Stimulated activated naive B cell treated with anti-CD40 and anti-IgM and Interleukin-4, amounts not matched to agents 10 μg/mL and 1 μg/mL and 100 μg/mL, for 72 hours (primary cell): Measurements from ENCODE around the gene RBFOX1.

Experiments
- ATAC-seq, 2 donors: fragments of 150-1000 bp; cut with Tn5 transposase; replicated peaks; 2 replicates each; pipeline ENCODE4 v1.10.0; 2021; ENCODE audit warnings: moderate library complexity in 1 of 2
- DNase-seq: peaks from one replicate; pipeline ENCODE4 v3.0.0; 2021
- H3K27ac Mint-ChIP-seq: one replicate; pipeline ENCODE4 v1.8.0; 2022; ENCODE audit warnings: mild to moderate bottlenecking, mixed read lengths
- H3K27me3 Mint-ChIP-seq, 2 donors: one replicate each; pipeline ENCODE4 v1.8.0; 2022; ENCODE audit warnings: mixed read lengths in 2 of 2
- H3K36me3 Mint-ChIP-seq, 2 donors: one replicate each; pipeline ENCODE4 v1.8.0; 2022; ENCODE audit warnings: mixed read lengths in 2 of 2, mild to moderate bottlenecking in 1 of 2
- H3K4me1 Mint-ChIP-seq, 2 donors: one replicate each; pipeline ENCODE4 v1.8.0; 2022; ENCODE audit warnings: mixed read lengths in 2 of 2, mild to moderate bottlenecking in 1 of 2
- H3K4me3 Mint-ChIP-seq, 2 donors: one replicate each; pipeline ENCODE4 v1.8.0; 2022; ENCODE audit warnings: mild to moderate bottlenecking in 2 of 2, mixed read lengths in 2 of 2, moderate library complexity in 1 of 2
- H3K9me3 Mint-ChIP-seq, 2 donors: one replicate each; pipeline ENCODE4 v1.8.0; 2022; ENCODE audit warnings: mixed read lengths in 2 of 2, mild to moderate bottlenecking in 1 of 2

The RBFOX1 gene

DNA sequence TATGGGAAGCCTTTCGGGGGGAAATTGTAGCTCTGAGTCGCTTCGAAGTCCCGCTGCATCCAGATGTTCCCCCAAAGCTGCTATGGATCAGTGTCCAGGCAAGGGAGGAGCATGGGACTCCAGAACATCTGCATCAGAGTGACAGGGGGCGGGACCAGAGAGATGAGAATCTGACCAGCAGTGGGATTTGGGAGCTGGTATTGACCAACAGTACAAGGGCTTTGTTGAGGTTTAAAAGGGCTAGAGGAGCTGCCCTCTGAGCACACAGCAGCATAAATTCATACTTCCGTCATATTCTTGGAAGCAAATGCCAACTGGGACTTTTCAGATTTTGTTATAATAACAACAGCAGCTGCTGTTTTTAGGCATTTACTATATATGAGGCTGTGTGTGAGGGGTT, 10.6 kb downstream of the RBFOX1 start:
- Mint-ChIP-seq H3K4me3 (no peak overlapping the region), H3K36me3 (no peaks in the 10 kb centered on the region), H3K27ac (no peak overlapping the region), H3K9me3 (peaks cover 8% of the 10 kb centered on the region in 2 donors), H3K4me1 (no peaks in the 10 kb centered on the region), H3K27me3 (no peaks in the 10 kb centered on the region)
- DNase-seq (no peak), ATAC-seq (no peak)

DNA sequence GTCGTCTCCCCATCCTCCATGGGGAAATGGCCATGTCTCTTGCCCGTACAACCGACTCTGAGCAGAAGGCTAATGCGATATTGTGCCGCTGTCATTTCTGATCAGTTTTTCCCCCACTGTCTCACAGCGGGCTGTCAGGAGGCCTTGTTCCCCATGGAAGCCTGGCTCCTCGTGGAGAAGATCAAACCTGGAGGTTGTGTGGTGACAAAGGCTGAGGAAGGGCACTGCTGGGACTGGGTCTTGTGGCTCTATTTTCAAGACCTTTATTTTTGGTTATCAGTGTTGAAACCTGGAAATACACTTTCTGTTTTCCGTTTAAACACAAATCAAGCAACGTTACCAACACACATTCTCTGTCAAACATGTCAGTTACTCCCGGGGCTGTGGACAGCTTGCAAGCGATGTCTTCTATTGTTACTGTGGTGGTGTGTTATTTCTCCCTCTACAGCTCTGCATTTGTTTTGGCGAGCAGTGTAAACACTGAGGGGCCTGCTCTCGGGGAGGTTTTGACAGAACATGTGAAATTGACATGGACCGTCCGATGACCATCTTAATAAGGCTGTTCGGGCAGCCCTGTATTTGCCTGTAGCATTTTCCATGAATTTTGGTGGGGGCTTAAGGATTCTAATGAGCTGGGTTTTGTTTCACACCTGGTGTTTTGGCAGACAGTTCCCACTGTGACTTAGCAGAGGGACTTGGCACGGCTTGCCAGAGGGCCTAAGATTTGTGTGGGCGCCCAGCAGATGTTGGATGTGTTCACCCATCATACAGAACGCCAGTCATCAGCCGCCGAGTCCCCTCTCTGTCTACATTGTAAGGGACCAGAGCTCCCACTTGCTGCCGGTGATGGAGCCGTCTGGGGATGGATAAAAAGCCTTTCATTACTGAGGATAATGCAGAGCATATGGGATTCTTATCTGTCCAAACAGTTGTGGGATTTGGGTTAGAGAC, 12.5 kb downstream of the RBFOX1 start:
- no peak for ATAC-seq
- H3K9me3 Mint-ChIP-seq, result peaks cover 8 to 9% of the 10 kb centered on the region in 2 donors
- H3K4me1 Mint-ChIP-seq, result no peaks in the 10 kb centered on the region
- no peak overlapping the region for H3K27ac Mint-ChIP-seq
- H3K4me3 Mint-ChIP-seq, result no peak overlapping the region
- H3K27me3 Mint-ChIP-seq, result no peaks in the 10 kb centered on the region
- no peaks in the 10 kb centered on the region for H3K36me3 Mint-ChIP-seq
- no peak for DNase-seq

GRCh38 chr16:7350806-7351205, 18.2 kb downstream of the RBFOX1 start:
- no peak overlapping the region for H3K4me3 Mint-ChIP-seq
- H3K27ac Mint-ChIP-seq, result no peak overlapping the region
- peaks cover 0 to 9% of the 10 kb centered on the region in 2 donors for H3K9me3 Mint-ChIP-seq
- H3K4me1 Mint-ChIP-seq, result no peaks in the 10 kb centered on the region
- H3K36me3 Mint-ChIP-seq, result no peaks in the 10 kb centered on the region
- H3K27me3 Mint-ChIP-seq, result no peaks in the 10 kb centered on the region
- DNase-seq (no peak), ATAC-seq (no peak)

DNA sequence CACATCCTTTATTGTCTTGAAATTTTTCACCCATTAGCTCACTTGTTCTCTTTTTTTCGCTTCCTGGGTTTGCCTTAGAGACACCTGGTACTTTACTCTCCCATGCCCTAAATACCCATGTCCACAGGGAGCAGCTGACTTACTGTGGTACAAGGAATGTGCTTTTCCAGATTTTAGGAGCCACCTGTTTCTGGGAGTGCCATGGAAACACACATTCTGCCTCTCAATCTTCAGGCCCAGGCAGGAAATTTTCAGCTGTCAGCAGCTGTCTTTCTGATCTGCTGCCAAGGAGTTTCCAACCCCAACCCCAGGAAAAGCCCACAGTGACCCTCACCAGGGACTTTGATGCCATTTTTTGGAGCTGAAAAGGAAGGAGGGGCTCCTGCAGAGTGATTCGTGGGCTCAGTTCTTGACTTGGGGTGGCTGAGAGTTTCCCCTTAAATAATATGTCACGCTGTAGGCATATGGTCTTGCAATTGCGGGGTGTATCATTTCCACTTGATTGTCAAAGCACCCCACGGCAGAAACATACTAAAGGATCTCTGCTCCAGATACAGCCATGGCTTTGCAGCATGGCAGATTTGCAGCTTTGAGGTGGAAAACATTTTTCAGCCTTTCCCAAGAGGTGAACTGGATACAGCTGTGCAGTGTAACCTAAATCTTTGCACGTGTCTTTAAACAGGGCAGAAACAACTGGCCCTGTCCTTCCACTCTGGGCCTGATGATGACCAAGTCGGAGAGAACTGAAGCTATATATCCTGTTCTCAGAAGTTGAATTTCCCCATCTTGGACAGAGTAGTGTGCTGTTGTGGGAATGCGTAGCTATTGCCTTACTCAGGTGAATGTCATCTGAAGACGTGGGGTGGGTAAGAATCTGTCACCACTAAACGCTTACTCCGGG, 19.2 kb downstream of the RBFOX1 start:
- ATAC-seq (no peak), DNase-seq (no peak)
- Mint-ChIP-seq H3K27ac (no peak overlapping the region), H3K36me3 (no peaks in the 10 kb centered on the region), H3K9me3 (peaks cover 0 to 3% of the 10 kb centered on the region in 2 donors), H3K27me3 (no peaks in the 10 kb centered on the region), H3K4me1 (no peaks in the 10 kb centered on the region), H3K4me3 (no peak overlapping the region)

DNA sequence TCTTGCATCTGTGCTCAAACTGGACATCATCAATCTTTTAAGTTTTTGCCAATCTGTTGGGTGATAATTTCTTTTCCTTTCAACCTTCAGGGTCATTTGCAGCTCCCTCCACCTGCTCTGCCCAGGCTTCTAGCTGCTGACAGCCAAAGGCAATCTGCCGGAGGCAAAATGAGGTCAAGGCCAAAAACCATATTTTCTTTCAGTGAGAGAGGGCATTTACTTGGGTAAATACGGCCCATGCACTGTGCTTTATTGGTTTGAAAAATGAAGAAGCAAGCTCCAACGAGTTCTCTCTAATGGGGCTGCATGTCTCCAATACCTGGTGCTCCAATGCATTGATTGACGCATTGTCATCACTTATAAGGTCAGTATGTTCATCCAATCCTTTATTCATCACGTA, 23.1 kb downstream of the RBFOX1 start:
- Mint-ChIP-seq H3K27me3 (no peaks in the 10 kb centered on the region), H3K36me3 (no peaks in the 10 kb centered on the region), H3K4me3 (no peak overlapping the region), H3K27ac (no peak overlapping the region), H3K9me3 (peaks cover 0 to 4% of the 10 kb centered on the region in 2 donors), H3K4me1 (no peaks in the 10 kb centered on the region)
- DNase-seq, result no peak
- ATAC-seq, result no peak

DNA sequence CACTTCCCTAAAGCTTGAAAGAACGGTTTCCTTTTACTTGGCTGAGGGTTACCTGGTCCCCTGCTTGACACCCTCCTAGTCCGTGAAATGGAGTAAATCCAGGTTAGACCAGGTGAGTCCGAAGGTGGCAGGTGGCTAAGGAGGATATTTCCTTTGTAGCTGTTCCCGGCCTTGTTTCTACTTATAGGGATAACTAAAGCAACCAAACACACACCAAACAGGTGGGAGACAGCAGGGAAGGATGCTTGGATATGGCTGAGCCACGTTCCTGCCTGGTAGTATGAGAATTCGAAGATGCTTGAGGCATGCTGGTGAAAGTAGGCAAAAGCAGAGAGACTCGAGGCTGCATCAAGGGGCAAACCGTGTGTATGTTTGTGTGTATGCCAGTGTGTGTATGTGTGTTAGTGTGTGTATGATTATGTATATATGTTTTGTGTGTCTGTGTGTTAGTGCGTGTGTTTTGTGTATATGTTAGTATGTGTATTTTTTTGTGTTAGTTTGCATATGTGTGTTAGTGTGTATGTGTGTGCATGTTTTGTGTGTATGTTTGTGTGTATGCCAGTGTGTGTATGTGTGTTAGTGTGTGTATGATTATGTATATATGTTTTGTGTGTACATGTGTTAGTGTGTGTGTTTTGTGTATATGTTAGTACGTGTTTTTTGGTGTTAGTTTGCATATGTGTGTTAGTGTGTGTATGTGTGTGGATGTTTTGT, 28.9 kb downstream of the RBFOX1 start:
- Mint-ChIP-seq H3K36me3 (no peaks in the 10 kb centered on the region), H3K9me3 (peaks cover 0 to 5% of the 10 kb centered on the region in 2 donors), H3K4me1 (no peaks in the 10 kb centered on the region), H3K4me3 (no peak overlapping the region), H3K27ac (no peak overlapping the region), H3K27me3 (no peaks in the 10 kb centered on the region)
- no peak for ATAC-seq
- no peak for DNase-seq

DNA sequence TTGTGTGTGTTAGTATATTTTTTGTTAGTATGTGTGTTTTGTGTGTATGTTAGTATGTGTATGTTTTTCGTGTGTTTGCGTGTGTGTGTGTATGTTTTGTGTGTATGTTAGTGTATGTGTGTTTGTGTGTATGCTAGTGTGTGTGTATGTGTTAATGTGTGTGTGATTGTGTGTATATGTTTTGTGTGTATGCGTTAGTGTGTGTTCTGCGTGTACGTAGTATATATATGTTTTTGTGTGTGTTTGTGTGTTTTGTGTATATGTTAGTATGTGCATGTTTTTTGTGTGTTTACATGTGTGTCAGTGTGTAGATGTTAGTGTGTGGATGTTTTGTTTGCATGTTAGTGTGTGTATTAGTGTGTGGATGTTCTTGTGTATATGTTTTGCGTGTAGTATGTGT, 29.6 kb downstream of the RBFOX1 start:
- H3K36me3 Mint-ChIP-seq, result no peaks in the 10 kb centered on the region
- H3K9me3 Mint-ChIP-seq, result peaks cover 0 to 6% of the 10 kb centered on the region in 2 donors
- ATAC-seq, result no peak
- DNase-seq, result no peak
- H3K27ac Mint-ChIP-seq, result no peak overlapping the region
- H3K27me3 Mint-ChIP-seq, result no peaks in the 10 kb centered on the region
- H3K4me3 Mint-ChIP-seq, result no peak overlapping the region
- H3K4me1 Mint-ChIP-seq, result no peaks in the 10 kb centered on the region

- H3K9me3 Mint-ChIP-seq, result peaks cover 0 to 3% of the 10 kb centered on the region in 2 donors
- ATAC-seq (no peak), DNase-seq (no peak)
- no peaks in the 10 kb centered on the region for H3K36me3 Mint-ChIP-seq
- H3K27me3 Mint-ChIP-seq, result no peaks in the 10 kb centered on the region
- no peak overlapping the region for H3K4me3 Mint-ChIP-seq
- no peak overlapping the region for H3K27ac Mint-ChIP-seq
- no peaks in the 10 kb centered on the region for H3K4me1 Mint-ChIP-seq
These were observed 31.1 kb downstream of the RBFOX1 start for GRCh38 chr16:7363422-7364417.

DNA sequence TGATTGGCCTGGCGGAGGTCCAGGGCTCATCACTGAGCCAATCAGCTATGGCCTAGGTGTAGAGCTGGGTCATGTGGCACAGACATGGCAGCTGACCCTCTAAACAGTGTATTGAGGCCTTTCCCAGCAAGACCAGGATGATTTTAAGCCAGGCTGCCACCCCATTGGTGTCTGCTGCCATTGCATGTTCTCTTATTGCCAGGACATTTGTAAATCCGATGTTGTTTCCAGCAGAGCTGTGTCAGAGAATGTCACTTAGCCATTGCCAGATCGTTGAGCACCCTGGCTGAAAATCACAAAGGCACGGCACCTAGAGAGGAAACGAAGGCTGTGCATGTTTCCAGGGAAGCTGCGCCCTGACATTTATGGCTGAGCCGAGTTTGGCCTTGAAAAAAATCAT, 33.4 kb downstream of the RBFOX1 start:
- no peak for ATAC-seq
- Mint-ChIP-seq H3K27me3 (no peaks in the 10 kb centered on the region), H3K9me3 (peaks cover 0 to 3% of the 10 kb centered on the region in 2 donors), H3K4me1 (no peaks in the 10 kb centered on the region), H3K27ac (no peak overlapping the region), H3K4me3 (no peak overlapping the region), H3K36me3 (no peaks in the 10 kb centered on the region)
- DNase-seq, result no peak

DNA sequence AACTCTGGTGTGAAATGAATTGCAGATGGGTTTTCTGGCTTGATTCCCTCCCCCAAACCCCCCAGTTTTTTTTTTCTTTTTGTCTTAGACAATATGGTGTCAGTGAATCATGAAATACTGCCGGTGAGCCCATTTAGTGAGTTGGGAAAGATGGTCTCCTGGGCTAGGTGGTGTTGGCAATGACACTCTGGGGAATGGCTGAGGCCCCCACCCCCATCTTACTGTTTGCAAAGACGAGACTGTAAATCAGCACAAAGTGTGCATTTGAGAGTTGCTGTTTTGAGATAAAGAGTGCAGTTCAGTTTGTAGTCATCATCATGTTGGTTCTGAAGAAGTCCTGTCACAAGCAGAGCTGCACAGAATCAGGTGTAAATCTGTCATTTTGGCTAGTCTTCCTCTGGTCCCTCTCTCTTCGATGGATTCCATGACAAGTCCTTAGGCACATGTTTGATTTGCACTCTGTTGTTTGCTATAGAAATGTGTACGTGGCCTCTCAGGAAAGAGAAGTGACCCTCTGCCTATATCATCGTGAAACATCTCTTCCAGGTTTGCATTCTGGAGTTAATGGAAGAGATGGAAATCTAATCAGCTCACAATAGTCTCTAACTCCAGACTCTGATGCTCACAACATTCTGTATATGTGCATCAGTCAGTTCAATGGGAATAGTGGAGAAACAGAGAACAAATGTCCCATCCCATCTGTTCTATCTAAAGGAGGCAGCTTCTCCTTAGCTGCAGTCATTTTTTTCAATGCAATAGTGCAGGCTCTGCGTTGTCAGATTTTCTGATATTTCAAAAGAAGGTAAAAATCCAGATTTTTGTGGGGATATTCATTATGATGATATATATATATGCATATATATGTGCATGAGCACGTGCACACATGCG, 34.6 kb downstream of the RBFOX1 start:
- peaks cover 0 to 3% of the 10 kb centered on the region in 2 donors for H3K9me3 Mint-ChIP-seq
- no peaks in the 10 kb centered on the region for H3K36me3 Mint-ChIP-seq

GRCh38 chr16:7369204-7369603, 36.6 kb downstream of the RBFOX1 start:
- no peaks in the 10 kb centered on the region for H3K27me3 Mint-ChIP-seq
- ATAC-seq, result no peak
- no peak for DNase-seq

More for the DNA sequence above, 34.6 kb downstream of the RBFOX1 start:
- DNase-seq, result no peak
- no peak for ATAC-seq
- no peaks in the 10 kb centered on the region for H3K4me1 Mint-ChIP-seq
- H3K4me3 Mint-ChIP-seq, result no peak overlapping the region
- no peaks in the 10 kb centered on the region for H3K27me3 Mint-ChIP-seq
- H3K27ac Mint-ChIP-seq, result no peak overlapping the region

GRCh38 chr16:7372095-7372494, 39.5 kb downstream of the RBFOX1 start:
- H3K36me3 Mint-ChIP-seq, result no peaks in the 10 kb centered on the region
- peak overlapping the region; percentile 34 for H3K27ac Mint-ChIP-seq
- no peak for DNase-seq
- no peak overlapping the region for H3K4me3 Mint-ChIP-seq
- no peaks in the 10 kb centered on the region for H3K4me1 Mint-ChIP-seq
- peaks cover 0 to under 1% of the 10 kb centered on the region in 2 donors for H3K9me3 Mint-ChIP-seq
- no peaks in the 10 kb centered on the region for H3K27me3 Mint-ChIP-seq
- ATAC-seq, result no peak

More at GRCh38 chr16:7369204-7369603, 36.6 kb downstream of the RBFOX1 start:
- no peak overlapping the region for H3K27ac Mint-ChIP-seq
- no peaks in the 10 kb centered on the region for H3K4me1 Mint-ChIP-seq
- H3K36me3 Mint-ChIP-seq, result no peaks in the 10 kb centered on the region
- H3K9me3 Mint-ChIP-seq, result peaks cover 0 to 3% of the 10 kb centered on the region in 2 donors
- H3K4me3 Mint-ChIP-seq, result no peak overlapping the region
